ENCODE results near the gene NRCAM.

The NRCAM gene

DNA sequence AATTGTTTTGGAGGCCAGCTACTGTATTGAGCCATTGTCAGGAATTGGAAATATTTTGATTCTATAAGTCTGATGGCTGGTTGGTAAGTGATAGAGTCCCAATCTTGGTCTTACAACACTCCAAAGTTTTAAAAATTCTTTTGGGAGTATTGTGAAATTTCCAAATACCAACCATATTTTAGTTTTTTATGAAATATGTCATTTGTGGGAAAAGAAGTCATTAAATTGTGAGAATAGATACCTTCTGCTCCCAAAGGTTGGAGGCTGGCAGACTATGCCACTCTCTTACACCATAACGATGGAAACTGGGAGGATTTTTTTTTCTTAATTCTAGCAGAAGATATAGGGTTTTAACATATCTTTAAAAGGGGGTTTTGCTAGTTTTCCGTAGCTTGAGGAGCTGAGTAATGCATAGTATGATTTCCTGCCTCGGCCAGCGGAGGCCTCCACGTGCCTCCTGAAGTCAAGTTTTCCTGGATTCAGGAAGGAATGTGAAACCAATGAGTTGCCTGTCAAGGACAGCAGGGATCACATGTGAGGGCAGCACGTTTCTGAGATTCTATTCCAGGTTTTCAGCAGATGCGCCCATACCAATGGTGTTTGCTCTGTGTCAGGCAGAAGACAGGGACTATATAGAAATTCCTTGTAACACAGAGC is 233.9 kb downstream of the NRCAM start:
- DNase-seq: peak; percentile 24
- Histone ChIP-seq H3K36me3 (no peaks in the 10 kb centered on the region), H3K4me3 (ENCODE audit: low read depth, low read length) (no peak overlapping the region), H3K27me3 (ENCODE audit: insufficient read depth, low read depth, severe bottlenecking) (no peaks in the 10 kb centered on the region), H3K27ac (no peak overlapping the region), H3K9me3 (ENCODE audit: severe bottlenecking) (no peaks in the 10 kb centered on the region)
- TF ChIP-seq, protein P1, sequence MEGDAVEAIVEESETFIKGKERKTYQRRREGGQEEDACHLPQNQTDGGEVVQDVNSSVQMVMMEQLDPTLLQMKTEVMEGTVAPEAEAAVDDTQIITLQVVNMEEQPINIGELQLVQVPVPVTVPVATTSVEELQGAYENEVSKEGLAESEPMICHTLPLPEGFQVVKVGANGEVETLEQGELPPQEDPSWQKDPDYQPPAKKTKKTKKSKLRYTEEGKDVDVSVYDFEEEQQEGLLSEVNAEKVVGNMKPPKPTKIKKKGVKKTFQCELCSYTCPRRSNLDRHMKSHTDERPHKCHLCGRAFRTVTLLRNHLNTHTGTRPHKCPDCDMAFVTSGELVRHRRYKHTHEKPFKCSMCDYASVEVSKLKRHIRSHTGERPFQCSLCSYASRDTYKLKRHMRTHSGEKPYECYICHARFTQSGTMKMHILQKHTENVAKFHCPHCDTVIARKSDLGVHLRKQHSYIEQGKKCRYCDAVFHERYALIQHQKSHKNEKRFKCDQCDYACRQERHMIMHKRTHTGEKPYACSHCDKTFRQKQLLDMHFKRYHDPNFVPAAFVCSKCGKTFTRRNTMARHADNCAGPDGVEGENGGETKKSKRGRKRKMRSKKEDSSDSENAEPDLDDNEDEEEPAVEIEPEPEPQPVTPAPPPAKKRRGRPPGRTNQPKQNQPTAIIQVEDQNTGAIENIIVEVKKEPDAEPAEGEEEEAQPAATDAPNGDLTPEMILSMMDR (IDR thresholded peaks at IDR 0.05; ENCODE audit: low read depth, low read length): peak; percentile 42; the same call in 1 of the 2 replicates

DNA sequence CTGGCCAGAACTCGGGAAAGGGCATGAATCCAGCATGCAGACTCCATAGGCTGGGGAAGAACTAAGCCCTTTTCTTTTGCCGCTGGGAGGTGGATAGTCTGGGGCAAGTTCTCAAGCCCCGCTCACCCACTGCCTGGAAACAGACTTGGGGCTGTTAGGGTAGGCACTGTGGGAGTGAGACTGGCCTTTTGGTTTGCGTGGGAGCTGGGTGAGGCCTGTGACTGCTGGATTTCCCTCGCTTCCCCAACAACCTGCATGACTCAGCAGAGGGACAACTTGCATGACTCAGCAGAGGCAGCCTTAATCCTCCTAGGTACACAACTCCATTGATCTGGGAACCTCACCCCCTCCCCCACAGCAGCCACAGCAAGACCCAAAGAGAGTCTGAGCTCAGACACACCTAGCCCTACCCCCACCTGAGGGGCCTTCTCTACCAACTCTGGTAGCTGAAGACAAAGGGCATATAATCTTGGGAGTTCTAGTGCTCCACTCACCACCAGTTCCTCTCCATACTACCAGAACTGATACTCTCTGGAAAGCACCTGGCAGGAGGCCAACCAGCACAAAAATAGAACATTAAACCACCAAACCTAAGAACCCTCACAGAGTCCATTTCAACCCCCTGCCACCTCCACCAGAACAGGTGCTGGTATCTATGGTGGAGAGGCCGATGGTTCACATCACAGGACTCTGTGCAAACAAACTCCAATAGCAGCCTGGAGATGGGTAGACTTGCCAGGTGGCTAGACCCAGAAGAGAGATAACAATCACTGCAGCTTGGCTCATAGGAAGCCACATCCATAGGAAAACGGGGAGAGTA is 244.6 kb downstream of the NRCAM start:
- no peaks in the 10 kb centered on the region for H3K9me3 ChIP-seq (ENCODE audit: severe bottlenecking)
- TF ChIP-seq, protein P1 (IDR thresholded peaks at IDR 0.05; ENCODE audit: low read depth, low read length): no peak
- DNase-seq: peak; percentile 54

DNA sequence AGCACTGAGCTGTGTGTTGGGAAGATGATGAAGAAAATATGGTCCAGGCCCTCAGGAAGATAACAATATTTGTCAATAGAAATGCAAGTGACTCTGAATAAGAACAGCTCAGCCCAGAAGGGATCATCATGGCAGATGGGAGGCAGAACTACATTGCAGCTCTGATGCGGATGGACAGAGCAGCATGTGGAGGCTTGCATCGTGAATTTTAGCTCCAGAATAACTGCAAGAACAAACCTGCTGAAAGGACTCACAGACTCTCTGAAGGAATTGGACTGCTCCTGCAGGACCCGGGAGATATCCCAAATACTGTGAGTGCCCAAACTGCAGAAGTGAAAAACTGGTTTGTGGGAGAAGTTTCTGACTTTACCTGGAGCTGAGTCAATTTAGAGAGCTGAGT is 245.4 kb downstream of the NRCAM start:
- TF ChIP-seq, protein P1 (IDR thresholded peaks at IDR 0.05; ENCODE audit: low read depth, low read length): no peak
- no peaks in the 10 kb centered on the region for H3K36me3 ChIP-seq
- no peak overlapping the region for H3K4me3 ChIP-seq (ENCODE audit: low read depth, low read length)
- no peaks in the 10 kb centered on the region for H3K27me3 ChIP-seq (ENCODE audit: insufficient read depth, low read depth, severe bottlenecking)
- no peak overlapping the region for H3K27ac ChIP-seq
- no peak for DNase-seq
- no peaks in the 10 kb centered on the region for H3K9me3 ChIP-seq (ENCODE audit: severe bottlenecking)

More for the DNA sequence above, 244.6 kb downstream of the NRCAM start:
- Histone ChIP-seq H3K27me3 (ENCODE audit: insufficient read depth, low read depth, severe bottlenecking) (no peaks in the 10 kb centered on the region), H3K27ac (no peak overlapping the region), H3K4me3 (ENCODE audit: low read depth, low read length) (no peak overlapping the region), H3K36me3 (no peaks in the 10 kb centered on the region)

DNA sequence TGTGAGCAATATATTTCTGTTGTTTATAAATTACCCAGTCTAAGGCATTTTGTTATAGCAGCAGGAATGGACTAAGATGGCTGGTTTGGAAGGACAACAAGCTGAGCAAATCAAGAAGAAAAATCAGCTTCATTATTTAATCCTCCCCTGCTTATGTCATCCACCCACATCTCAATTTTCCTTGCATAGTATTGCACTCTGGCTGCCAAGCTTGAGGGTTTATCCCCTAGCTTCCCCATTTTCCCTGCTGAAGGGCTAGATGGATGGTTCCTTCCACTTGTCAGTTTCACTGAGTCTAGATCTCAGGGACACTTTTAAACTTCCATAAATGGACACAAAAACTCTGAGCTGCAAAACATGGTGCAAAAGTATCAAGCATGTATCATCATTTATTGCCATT is 250.9 kb downstream of the NRCAM start:
- Histone ChIP-seq H3K27me3 (ENCODE audit: insufficient read depth, low read depth, severe bottlenecking) (no peaks in the 10 kb centered on the region), H3K9me3 (ENCODE audit: severe bottlenecking) (no peaks in the 10 kb centered on the region), H3K36me3 (no peaks in the 10 kb centered on the region), H3K4me3 (ENCODE audit: low read depth, low read length) (no peak overlapping the region), H3K27ac (no peak overlapping the region)
- TF ChIP-seq, protein P1 (IDR thresholded peaks at IDR 0.05; ENCODE audit: low read depth, low read length): no peak
- no peak for DNase-seq

GRCh38 chr7:108204281-108204796 is 251.9 kb downstream of the NRCAM start:
- Histone ChIP-seq H3K27me3 (ENCODE audit: insufficient read depth, low read depth, severe bottlenecking) (no peaks in the 10 kb centered on the region), H3K9me3 (ENCODE audit: severe bottlenecking) (no peaks in the 10 kb centered on the region), H3K36me3 (no peaks in the 10 kb centered on the region), H3K4me3 (ENCODE audit: low read depth, low read length) (no peak overlapping the region), H3K27ac (no peak overlapping the region)
- TF ChIP-seq, protein P1 (IDR thresholded peaks at IDR 0.05; ENCODE audit: low read depth, low read length): no peak
- DNase-seq: no peak

All from WERI-Rb-1 (cell line).